Activated T-cell treated with anti-CD3 and anti-CD28 coated beads, Interleukin-2, amount 50 U/mL, for 72 hours (primary cell): ENCODE results near the gene OR2A1. TPM values are rescaled to one million over a fixed set of nuclear protein-coding genes. Genes with fewer than 3 reads are reported as not detected.
"Not testable (repeated sequence)": the region's sequence is repeated elsewhere in the genome, so short reads cannot be mapped to it uniquely, and the experiment has no call there.

Source experiments
- ATAC-seq, 2 donors: fragments of 150-1000 bp; cut with Tn5 transposase; replicated peaks in 1 of 2; 2 replicates each; pipeline ENCODE4 v1.10.0; 2021; ENCODE audit warnings: moderate library complexity in 2 of 2, mild to moderate bottlenecking in 1 of 2
- DNase-seq, 2 donors: peaks; one replicate each; pipeline ENCODE4 v3.0.0; 2021 to 2022; ENCODE audit warnings: mixed read lengths in 1 of 2
- H3K27ac Mint-ChIP-seq: one replicate; pipeline ENCODE4 v1.8.0; 2022; ENCODE audit warnings: mild to moderate bottlenecking, moderate library complexity, mixed read lengths
- H3K27me3 Mint-ChIP-seq: one replicate; pipeline ENCODE4 v1.8.0; 2022; ENCODE audit warnings: low read depth, mixed read lengths
- H3K36me3 Mint-ChIP-seq, 2 donors: one replicate each; pipeline ENCODE4 v1.8.0; 2022; ENCODE audit warnings: mixed read lengths in 2 of 2, mild to moderate bottlenecking in 1 of 2; ENCODE audit not compliant: insufficient read depth in 2 of 2
- H3K4me1 Mint-ChIP-seq: one replicate; pipeline ENCODE4 v1.8.0; 2022; ENCODE audit warnings: low read depth, mixed read lengths
- H3K4me3 Mint-ChIP-seq, 2 donors: one replicate each; pipeline ENCODE4 v1.8.0; 2022; ENCODE audit warnings: mild to moderate bottlenecking in 2 of 2, mixed read lengths in 2 of 2, moderate library complexity in 2 of 2
- H3K9me3 Mint-ChIP-seq, 2 donors: one replicate each; pipeline ENCODE4 v1.8.0; 2022; ENCODE audit warnings: mixed read lengths in 2 of 2
- total RNA-seq, 2 donors: library from RNA; stranded (reverse); gene quantifications; one replicate each; pipeline ENCODE4 v1.2.3, GENCODE V29; 2022

The OR2A1 gene
- total RNA-seq, 2 donors from 2014 or later, result not detected

DNA sequence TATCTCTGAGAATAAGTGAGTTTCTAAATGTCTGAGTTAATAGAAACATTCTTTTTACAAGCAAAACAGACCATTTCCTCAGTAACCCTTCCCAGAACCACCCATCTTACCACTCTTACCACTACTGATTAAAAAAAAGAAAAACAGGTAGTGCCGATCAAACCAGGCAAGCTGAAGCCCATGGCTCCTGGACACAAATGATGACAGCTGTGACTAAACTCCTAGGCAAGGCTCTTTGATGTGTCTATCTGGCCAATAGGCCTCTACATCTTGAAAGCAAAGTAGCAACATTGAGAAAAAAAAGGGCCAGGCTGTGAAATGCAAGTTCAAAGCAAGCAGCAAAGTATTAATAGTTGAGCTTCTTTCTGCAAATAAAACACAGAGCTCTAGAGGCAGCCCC lies 36.4 kb downstream of the OR2A1 start:
- not testable (repeated sequence) for H3K4me1 Mint-ChIP-seq, DNase-seq, H3K27ac Mint-ChIP-seq, H3K9me3 Mint-ChIP-seq, H3K36me3 Mint-ChIP-seq, H3K4me3 Mint-ChIP-seq, H3K27me3 Mint-ChIP-seq
- ATAC-seq, result peak; percentile 92 to 94

- DNase-seq, H3K4me3 Mint-ChIP-seq, ATAC-seq: not testable (repeated sequence)
Measured at GRCh38 chr7:144351667-144352066, 39.4 kb downstream of the OR2A1 start.

GRCh38 chr7:144355176-144355822 lies 43.1 kb downstream of the OR2A1 start, which contains the start of gene ARHGEF5:
ARHGEF5 (plus strand) TSS chr7:144355402; CDS start chr7:144362670, 7,268 bp downstream.
- not testable (repeated sequence) for H3K36me3 Mint-ChIP-seq, H3K27me3 Mint-ChIP-seq, H3K9me3 Mint-ChIP-seq, DNase-seq, H3K4me1 Mint-ChIP-seq
- Mint-ChIP-seq H3K27ac (peak within 1 kb of the TSS; percentile 98), H3K4me3 (peak within 1 kb of the TSS; percentile 86 to 93)
- ATAC-seq, result peak; percentile 85 to 87

More at GRCh38 chr7:144351667-144352066, 39.4 kb downstream of the OR2A1 start:
- not testable (repeated sequence) for H3K36me3 Mint-ChIP-seq, H3K27ac Mint-ChIP-seq, H3K4me1 Mint-ChIP-seq, H3K9me3 Mint-ChIP-seq, H3K27me3 Mint-ChIP-seq

- not testable (repeated sequence) for H3K36me3 Mint-ChIP-seq, H3K4me3 Mint-ChIP-seq, H3K9me3 Mint-ChIP-seq, H3K27ac Mint-ChIP-seq, ATAC-seq, DNase-seq, H3K27me3 Mint-ChIP-seq, H3K4me1 Mint-ChIP-seq
Measured at GRCh38 chr7:144356185-144356584, 44.0 kb downstream of the OR2A1 start.

- H3K9me3 Mint-ChIP-seq, H3K4me3 Mint-ChIP-seq, H3K27me3 Mint-ChIP-seq, H3K4me1 Mint-ChIP-seq, H3K36me3 Mint-ChIP-seq, ATAC-seq, DNase-seq, H3K27ac Mint-ChIP-seq: not testable (repeated sequence)
Measured at GRCh38 chr7:144356860-144357259, 44.6 kb downstream of the OR2A1 start.

DNA sequence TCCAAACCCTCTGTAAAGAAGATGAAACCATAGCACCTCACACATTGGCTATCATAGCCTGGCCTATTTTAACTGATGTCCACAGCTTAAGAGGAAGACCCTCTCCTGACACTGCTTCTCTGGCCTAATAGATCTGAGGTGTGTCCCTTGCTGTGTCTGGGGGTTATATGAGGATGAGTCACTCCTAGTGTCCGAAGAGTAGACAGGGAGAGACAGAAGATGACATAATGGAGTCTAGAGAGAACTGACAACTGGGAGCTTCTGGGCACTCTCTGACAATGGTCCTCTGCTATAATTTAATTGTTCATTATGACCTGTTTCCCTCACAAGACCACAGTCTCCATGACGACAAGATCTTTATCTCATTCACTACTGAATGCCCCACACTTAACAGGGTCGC lies 49.8 kb downstream of the OR2A1 start:
- not testable (repeated sequence) for H3K27ac Mint-ChIP-seq, H3K27me3 Mint-ChIP-seq, H3K9me3 Mint-ChIP-seq, H3K36me3 Mint-ChIP-seq, H3K4me3 Mint-ChIP-seq, DNase-seq, H3K4me1 Mint-ChIP-seq
- peak in 1 of 2 donors; percentile 16 for ATAC-seq

DNA sequence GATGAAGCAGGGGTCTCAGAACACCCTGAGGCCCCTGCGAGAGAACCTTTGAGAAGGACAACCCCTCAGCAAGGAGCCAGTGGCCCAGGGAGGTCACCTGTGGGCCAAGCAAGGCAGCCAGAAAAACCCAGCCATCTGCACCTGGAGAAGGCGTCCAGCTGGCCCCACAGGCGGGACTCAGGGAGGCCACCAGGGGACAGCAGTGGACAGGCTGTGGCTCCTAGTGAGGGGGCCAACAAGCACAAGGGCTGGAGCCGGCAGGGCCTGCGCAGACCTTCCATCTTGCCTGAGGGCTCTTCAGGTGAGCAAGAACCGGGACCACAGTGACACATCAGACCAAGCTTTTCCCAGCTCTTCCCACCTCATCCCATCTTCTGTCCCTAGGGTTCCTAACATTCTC lies 53.3 kb downstream of the OR2A1 start:
- not testable (repeated sequence) for H3K4me3 Mint-ChIP-seq, H3K36me3 Mint-ChIP-seq, ATAC-seq, H3K9me3 Mint-ChIP-seq, H3K27ac Mint-ChIP-seq, DNase-seq, H3K4me1 Mint-ChIP-seq, H3K27me3 Mint-ChIP-seq

- H3K4me3 Mint-ChIP-seq, DNase-seq, H3K27me3 Mint-ChIP-seq, H3K4me1 Mint-ChIP-seq, H3K36me3 Mint-ChIP-seq, ATAC-seq, H3K27ac Mint-ChIP-seq, H3K9me3 Mint-ChIP-seq: not testable (repeated sequence)
Measured at GRCh38 chr7:144367250-144367649, 55.0 kb downstream of the OR2A1 start.

DNA sequence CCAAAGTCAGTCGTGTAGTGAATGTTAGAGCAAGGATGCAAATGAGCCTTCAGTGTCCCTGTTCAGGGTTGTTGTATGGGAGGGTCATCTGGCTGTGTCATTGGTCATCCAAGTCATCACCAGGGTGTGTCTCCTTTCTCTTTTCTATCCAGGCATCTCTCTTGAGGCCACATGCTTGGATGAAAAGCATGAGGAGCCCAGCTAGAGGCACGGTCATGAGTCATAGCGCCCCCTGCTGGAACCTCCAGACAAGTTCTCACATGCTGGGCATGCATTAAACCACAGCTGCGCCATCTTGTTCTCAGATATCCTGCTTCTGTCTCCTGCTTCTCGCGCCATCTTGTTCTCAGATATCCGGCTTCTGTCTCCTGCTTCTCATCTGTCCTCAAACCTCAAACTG lies 57.0 kb downstream of the OR2A1 start:
- not testable (repeated sequence) for H3K4me3 Mint-ChIP-seq, H3K27me3 Mint-ChIP-seq, H3K27ac Mint-ChIP-seq, H3K4me1 Mint-ChIP-seq, H3K9me3 Mint-ChIP-seq, DNase-seq, H3K36me3 Mint-ChIP-seq, ATAC-seq

Other genes with a start within 250 kb of the OR2A1 start
- gene OR2A25, start 242.6 kb upstream of the OR2A1 start, total RNA-seq, result not detected
- gene OR2A12, start 226.1 kb upstream of the OR2A1 start, total RNA-seq, result not detected
- gene OR2A2, start 202.8 kb upstream of the OR2A1 start, total RNA-seq, result not detected
- gene OR2A14, start 189.2 kb upstream of the OR2A1 start, total RNA-seq, result not detected
- 1 to 10 TPM; 1.5 to 4.2 TPM for gene CTAGE4, start 129.0 kb upstream of the OR2A1 start, total RNA-seq
- 1 to 10 TPM; 3.8 to 7.4 TPM for gene ARHGEF35, start 116.6 kb upstream of the OR2A1 start, total RNA-seq
- gene OR2A42, start 72.8 kb upstream of the OR2A1 start, total RNA-seq, result not detected
- 1 to 10 TPM; 2.0 to 5.4 TPM for gene OR2A7, start 47.6 kb upstream of the OR2A1 start, total RNA-seq
- 1 to 10 TPM in 1 of 2 donors, not detected in 1; 1.5 TPM for gene CTAGE8, start 43.1 kb upstream of the OR2A1 start, total RNA-seq
- gene ARHGEF5, start 43.0 kb downstream of the OR2A1 start, total RNA-seq, result 10 to 100 TPM; 13.4 to 16.8 TPM
- gene NOBOX, start 91.3 kb downstream of the OR2A1 start, total RNA-seq, result not detected